ENCODE data around the gene QRICH2. TPM values are rescaled to one million over a fixed set of nuclear protein-coding genes. Genes with fewer than 3 reads are reported as not detected.

QRICH2 gene
- total RNA-seq, 1 donor from 2014 or later = 11.7 TPM

DNA sequence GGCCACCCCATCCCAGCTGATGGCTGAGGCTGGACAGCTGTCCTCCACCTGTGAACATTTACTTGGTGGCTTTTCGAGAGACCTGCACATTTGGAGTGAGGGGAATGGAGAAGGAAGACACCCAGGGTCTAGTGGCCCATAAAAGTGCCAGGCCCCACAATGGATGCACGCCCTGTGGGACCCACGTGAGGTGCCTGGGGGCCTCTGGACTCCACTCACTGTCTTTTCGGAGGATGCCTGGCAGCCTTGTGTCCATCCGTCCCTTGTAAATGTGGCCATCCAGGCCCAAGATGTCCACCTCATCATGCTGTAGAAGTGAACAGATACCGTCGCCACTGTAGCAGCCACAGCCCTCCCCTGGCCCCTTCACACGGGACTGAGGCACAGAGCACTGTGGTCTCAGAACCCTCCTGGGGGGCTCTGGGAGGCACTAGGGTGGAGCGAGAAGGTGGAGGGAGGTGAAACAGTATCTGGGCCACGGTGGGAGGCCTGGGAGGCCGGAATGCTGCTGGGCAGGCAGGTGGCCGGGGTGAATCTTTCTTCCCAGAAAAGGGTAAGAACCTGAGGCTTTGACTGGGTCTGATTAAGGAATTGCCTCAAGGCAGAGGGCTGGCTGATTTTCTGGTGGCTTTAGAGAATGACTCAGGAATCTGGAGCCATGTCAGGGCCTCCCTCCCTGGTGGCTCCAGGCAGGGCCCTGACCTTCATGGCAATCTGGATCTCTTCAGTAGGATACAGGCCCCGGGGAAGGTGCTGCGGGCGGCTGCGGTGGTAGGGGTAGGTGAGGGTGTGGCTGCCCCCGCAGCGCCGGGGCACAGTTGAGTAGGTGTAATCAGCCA lies 31.4 kb downstream of the QRICH2 start:
- Mint-ChIP-seq H3K4me3 (no peak overlapping the region), H3K27ac (peak overlapping the region; percentile 72), H3K36me3 (no peaks in the 10 kb centered on the region), H3K9me3 (no peaks in the 10 kb centered on the region), H3K4me1 (ENCODE audit: unreplicated experiment) (peaks cover 10% of the 10 kb centered on the region), H3K27me3 (no peaks in the 10 kb centered on the region)
- TF ChIP-seq, protein P1, sequence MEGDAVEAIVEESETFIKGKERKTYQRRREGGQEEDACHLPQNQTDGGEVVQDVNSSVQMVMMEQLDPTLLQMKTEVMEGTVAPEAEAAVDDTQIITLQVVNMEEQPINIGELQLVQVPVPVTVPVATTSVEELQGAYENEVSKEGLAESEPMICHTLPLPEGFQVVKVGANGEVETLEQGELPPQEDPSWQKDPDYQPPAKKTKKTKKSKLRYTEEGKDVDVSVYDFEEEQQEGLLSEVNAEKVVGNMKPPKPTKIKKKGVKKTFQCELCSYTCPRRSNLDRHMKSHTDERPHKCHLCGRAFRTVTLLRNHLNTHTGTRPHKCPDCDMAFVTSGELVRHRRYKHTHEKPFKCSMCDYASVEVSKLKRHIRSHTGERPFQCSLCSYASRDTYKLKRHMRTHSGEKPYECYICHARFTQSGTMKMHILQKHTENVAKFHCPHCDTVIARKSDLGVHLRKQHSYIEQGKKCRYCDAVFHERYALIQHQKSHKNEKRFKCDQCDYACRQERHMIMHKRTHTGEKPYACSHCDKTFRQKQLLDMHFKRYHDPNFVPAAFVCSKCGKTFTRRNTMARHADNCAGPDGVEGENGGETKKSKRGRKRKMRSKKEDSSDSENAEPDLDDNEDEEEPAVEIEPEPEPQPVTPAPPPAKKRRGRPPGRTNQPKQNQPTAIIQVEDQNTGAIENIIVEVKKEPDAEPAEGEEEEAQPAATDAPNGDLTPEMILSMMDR (conservative IDR thresholded peaks at IDR 0.05) = no peak
- DNase-seq (ENCODE audit: extremely low spot score, unreplicated experiment) = no peak

DNA sequence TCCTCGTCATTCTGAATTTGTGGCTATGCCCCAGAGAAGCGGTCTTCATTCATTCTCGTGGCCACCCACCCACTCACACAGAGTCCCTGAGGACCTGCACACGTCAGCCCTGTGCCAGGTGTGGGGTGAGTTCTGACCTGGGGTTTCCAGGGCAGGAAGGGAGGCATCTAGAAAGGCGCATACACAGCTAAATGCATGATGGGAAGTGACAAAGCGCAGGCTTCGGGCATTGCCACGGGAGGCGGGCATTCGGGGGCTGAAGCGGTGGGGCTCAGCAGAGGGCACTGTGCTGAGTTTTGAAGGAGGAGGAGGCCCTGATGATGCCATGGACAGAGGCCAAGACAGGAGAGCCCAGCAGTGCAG lies 32.0 kb downstream of the QRICH2 start:
- no peaks in the 10 kb centered on the region for H3K27me3 Mint-ChIP-seq
- TF ChIP-seq, protein P1 (conservative IDR thresholded peaks at IDR 0.05) = no peak
- DNase-seq (ENCODE audit: extremely low spot score, unreplicated experiment) = no peak

DNA sequence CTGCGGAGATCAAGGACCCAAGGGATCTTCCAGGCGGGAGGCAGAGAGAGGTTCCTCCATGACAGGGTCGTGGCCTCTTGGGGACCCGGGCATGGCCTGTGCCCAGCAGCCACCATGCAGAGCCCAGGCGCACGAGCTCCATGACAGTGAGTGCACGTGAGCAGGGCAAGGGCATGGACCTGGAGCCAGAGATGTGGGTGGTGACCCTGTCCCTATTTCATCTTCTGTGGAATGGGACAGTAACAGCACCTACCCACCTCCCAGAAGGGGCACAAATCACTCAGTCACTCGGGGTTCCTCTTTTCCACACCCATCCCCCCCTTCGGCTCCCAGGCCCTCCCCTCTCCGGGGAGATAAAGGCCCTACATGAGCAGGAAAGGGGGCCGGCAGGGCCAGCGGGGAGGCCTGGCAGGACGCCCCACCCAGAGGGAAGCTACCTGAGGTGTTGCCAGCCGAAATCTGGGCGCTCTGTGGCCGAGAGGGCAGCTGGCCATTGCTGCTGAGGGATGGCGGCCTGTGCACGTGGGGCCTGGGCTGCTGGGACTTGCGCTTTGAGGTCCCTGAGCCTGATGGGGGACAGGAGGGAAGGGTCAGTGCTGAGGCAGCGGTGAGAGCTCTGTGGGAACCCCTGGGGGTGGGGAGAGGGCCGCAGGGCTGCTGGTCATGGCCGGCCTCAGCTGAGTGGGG lies 32.6 kb downstream of the QRICH2 start:
- no peak for DNase-seq (ENCODE audit: extremely low spot score, unreplicated experiment)
- H3K27me3 Mint-ChIP-seq = no peaks in the 10 kb centered on the region
- no peaks in the 10 kb centered on the region for H3K9me3 Mint-ChIP-seq
- no peaks in the 10 kb centered on the region for H3K36me3 Mint-ChIP-seq
- H3K4me1 Mint-ChIP-seq (ENCODE audit: unreplicated experiment) = peaks cover 10% of the 10 kb centered on the region
- no peak overlapping the region for H3K27ac Mint-ChIP-seq
- TF ChIP-seq, protein P1 (conservative IDR thresholded peaks at IDR 0.05) = no peak
- no peak overlapping the region for H3K4me3 Mint-ChIP-seq

More for the DNA sequence above, 32.0 kb downstream of the QRICH2 start:
- H3K36me3 Mint-ChIP-seq = no peaks in the 10 kb centered on the region
- no peaks in the 10 kb centered on the region for H3K9me3 Mint-ChIP-seq
- H3K4me3 Mint-ChIP-seq = no peak overlapping the region
- no peak overlapping the region for H3K27ac Mint-ChIP-seq
- peaks cover 10% of the 10 kb centered on the region for H3K4me1 Mint-ChIP-seq (ENCODE audit: unreplicated experiment)

DNA sequence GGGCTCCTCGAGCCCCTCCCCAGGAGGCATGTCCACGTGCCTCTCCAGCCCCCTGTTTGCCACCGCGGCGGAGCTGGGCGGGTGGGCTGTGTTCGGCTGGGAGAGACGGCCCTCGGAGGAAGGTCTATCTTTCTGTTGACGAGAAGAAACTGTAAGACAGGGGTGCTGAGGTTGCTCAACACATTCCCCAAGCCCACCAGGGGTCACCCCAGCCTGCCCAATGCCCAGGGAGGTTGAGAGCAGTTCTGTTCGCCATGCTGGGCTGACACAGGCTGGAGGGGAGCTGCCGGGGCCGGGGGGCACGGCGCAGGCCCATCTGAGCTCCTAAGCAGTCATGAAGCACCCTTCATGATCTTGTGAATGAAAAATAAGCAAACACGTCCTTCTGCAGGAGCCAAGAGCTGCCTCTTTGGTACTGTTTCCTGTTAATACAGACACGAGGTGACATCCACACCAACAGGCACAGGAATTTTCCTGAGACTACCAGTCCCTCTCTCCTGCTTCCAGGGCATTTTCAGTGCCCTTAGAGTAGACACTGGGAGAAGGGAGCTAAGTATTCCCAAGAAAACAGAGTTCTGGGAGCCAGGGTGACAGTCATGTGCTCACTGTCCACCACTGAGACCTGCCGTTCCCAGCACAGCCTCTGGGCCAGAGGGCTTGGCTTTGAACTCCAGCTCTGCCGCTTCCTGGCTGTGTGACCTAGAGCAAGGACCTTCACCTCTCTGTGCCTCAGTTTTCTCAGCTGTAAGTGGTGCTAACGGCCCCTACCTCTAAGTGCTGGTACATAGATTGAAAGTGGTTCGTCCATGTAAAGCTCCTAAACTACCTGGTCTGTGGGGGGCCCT lies 33.7 kb downstream of the QRICH2 start:
- TF ChIP-seq, protein P1 (conservative IDR thresholded peaks at IDR 0.05) = no peak
- no peaks in the 10 kb centered on the region for H3K36me3 Mint-ChIP-seq
- no peak overlapping the region for H3K4me3 Mint-ChIP-seq
- DNase-seq (ENCODE audit: extremely low spot score, unreplicated experiment) = no peak
- H3K9me3 Mint-ChIP-seq = no peaks in the 10 kb centered on the region
- H3K4me1 Mint-ChIP-seq (ENCODE audit: unreplicated experiment) = peaks cover 15% of the 10 kb centered on the region
- no peaks in the 10 kb centered on the region for H3K27me3 Mint-ChIP-seq
- no peak overlapping the region for H3K27ac Mint-ChIP-seq

DNA sequence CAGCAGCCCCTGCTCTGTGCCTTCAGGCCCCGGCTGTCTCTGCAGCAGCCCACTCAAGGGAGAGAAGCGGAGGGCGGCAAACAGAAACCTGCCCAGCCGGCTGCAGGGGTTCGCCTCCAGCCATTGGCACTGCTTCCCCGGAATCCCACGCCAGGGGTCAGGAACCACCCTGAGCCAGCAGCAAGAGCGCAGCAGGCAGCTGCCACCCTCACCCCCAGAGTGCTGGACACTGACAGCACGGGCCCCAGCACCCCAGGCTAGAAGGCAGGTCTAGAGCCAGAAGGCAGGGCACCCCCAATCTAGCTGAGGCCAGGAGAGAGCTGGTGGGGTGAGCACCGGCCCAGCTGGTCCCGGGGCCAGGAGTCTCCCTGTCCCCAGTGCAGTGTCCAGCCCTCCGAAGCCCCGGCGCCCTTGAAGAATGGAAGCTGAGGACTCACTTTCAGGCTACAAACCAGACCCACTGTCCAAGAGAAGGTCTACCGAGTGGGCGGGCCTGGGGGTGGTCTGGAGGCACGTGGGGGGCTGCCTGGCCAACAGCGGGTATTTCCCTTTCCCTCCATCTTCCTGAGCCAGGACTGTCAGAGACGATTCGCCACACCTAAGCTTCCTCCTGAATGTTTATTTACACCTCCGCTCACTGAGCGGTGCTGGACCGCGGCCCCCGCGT lies 34.5 kb downstream of the QRICH2 start:
- Mint-ChIP-seq H3K36me3 (no peaks in the 10 kb centered on the region), H3K9me3 (no peaks in the 10 kb centered on the region), H3K27ac (no peak overlapping the region), H3K27me3 (no peaks in the 10 kb centered on the region), H3K4me3 (no peak overlapping the region), H3K4me1 (ENCODE audit: unreplicated experiment) (peaks cover 16% of the 10 kb centered on the region)
- DNase-seq (ENCODE audit: extremely low spot score, unreplicated experiment) = no peak
- TF ChIP-seq, protein P1 (conservative IDR thresholded peaks at IDR 0.05) = no peak
